ENCODE measurements around the gene KLHL29. TPM values are rescaled to one million over a fixed set of nuclear protein-coding genes. Genes with fewer than 3 reads are reported as not detected.

The KLHL29 gene
- total and polyA plus RNA-seq, 2 of the 13 experiments (the other 11 are each of a cell fraction or from before 2014, with no cell fraction given) = 0.01 TPM; not detected in 1

DNA sequence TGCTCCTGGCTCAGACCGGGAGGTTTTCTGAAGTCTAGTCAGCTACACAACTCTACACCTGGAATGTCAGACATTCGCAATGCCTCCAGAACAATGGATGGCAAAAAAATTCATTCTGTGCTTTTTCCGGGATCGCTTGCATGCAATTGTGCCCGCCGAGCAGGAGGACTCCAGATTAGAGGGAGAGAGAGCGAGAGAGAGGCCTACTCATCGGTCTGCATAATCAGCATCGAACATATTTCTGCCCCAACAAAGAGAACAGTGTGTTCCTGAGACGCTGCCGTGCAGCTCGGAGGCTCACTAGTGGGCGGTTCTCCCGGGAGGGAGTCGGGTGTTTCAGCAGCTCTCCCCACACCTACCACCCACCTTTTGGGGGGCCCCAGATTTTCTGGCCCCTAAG lies 117.1 kb downstream of the KLHL29 start (continued):
- TF ChIP-seq, protein P1, sequence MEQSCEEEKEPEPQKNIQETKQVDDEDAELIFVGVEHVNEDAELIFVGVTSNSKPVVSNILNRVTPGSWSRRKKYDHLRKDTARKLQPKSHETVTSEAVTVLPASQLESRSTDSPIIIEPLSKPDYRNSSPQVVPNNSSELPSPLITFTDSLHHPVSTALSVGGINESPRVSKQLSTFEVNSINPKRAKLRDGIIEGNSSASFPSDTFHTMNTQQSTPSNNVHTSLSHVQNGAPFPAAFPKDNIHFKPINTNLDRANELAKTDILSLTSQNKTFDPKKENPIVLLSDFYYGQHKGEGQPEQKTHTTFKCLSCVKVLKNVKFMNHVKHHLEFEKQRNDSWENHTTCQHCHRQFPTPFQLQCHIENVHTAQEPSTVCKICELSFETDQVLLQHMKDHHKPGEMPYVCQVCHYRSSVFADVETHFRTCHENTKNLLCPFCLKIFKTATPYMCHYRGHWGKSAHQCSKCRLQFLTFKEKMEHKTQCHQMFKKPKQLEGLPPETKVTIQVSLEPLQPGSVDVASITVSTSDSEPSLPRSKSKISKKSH (CRISPR knock-in tag; IDR thresholded peaks at IDR 0.05; ENCODE audit: borderline replicate concordance) = 0 out of 2 replicates have a peak, but pooled peaks have one; percentile 31
- TF ChIP-seq NR2F1 (CRISPR knock-in tag; IDR thresholded peaks at IDR 0.05) = no peak
- no peak for TF ChIP-seq MBNL3 (CRISPR knock-in tag; conservative IDR thresholded peaks at IDR 0.05)
- TF ChIP-seq, protein P2, sequence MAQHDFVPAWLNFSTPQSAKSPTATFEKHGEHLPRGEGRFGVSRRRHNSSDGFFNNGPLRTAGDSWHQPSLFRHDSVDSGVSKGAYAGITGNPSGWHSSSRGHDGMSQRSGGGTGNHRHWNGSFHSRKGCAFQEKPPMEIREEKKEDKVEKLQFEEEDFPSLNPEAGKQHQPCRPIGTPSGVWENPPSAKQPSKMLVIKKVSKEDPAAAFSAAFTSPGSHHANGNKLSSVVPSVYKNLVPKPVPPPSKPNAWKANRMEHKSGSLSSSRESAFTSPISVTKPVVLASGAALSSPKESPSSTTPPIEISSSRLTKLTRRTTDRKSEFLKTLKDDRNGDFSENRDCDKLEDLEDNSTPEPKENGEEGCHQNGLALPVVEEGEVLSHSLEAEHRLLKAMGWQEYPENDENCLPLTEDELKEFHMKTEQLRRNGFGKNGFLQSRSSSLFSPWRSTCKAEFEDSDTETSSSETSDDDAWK (CRISPR knock-in tag; IDR thresholded peaks at IDR 0.05) = no peak

DNA sequence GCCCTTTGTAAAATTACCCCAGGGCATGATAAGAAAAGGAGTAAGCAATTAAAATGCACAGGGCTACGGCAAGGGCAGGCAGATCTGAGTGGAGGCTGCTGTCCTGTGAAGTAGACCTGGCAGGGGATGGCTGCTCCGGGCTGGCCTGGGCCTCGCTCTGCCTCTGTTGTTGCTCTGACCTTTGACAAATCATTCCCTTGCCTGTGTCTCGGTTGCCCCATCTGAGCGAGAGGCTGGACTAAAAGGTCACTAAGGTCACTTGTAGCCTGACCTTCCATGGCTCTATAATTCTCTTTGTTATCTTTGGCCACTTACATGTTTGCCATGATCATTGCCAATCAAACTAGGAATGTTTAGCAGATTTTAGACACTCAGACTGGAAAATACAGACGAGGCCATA lies 118.1 kb downstream of the KLHL29 start:
- ATAC-seq = peak; percentile 50
- Histone ChIP-seq H3K4me2 (ENCODE audit: low read depth, low read length) (peak overlapping the region; percentile 45), H3K27me3 (ENCODE audit: control insufficient read depth in 1 of 2, insufficient read depth in 2 of 2, low read length in 2 of 2) (peaks cover 12 to 73% of the 10 kb centered on the region in 2 experiments; a peak in 4 of 5 replicates), H3K27ac (ENCODE audit: extremely low read length, insufficient read depth, low read length) (no peak overlapping the region), H4K20me1 (ENCODE audit: insufficient read depth, low read length) (no peaks in the 10 kb centered on the region; the same call in 1 of the 2 replicates), H3K79me2 (ENCODE audit: insufficient read depth, low read length) (no peaks in the 10 kb centered on the region), H3K9me3 (ENCODE audit: low read length) (no peaks in the 10 kb centered on the region), H3K4me3 (replicated peaks in 1 of 3; ENCODE audit: insufficient read depth in 1 of 3, low read depth in 2 of 3, low read length in 3 of 3) (no peak overlapping the region), H3K4me1 (ENCODE audit: insufficient read depth, low read length) (peaks cover 31% of the 10 kb centered on the region), H3K9ac (ENCODE audit: insufficient read depth, low read depth, low read length) (no peak overlapping the region), H2AFZ (ENCODE audit: low read length) (no peak overlapping the region), H3K36me3 (replicated peaks in 1 of 2; ENCODE audit: control insufficient read depth in 1 of 2, insufficient read depth in 2 of 2, low read length in 2 of 2) (no peaks in the 10 kb centered on the region)
- peak; percentile 65 for FAIRE-seq
- DNase-seq (ENCODE audit: low spot score) = peak; percentile 24
- POLR2A ChIA-PET = no interaction called here
- WGBS (ENCODE audit: low lambda C conversion rate) = 7% methylated on average over 6 of the region's 6 CpGs
- intact Hi-C loops (cut with micrococcal nuclease; ENCODE audit: unreplicated experiment) = no loop called here
- CTCF ChIA-PET (ENCODE audit: low intra/inter-chr PET ratio, low total read pairs) = no interaction called here
- in situ Hi-C loops (cut with HindIII; ENCODE audit: extremely low pct_ligation_motif_present, low pct_unique_long_range_greater_than_20kb) = no loop called here
- BruUV-seq (replicated peaks) = no TSS peak
- TF ChIP-seq, protein P3, sequence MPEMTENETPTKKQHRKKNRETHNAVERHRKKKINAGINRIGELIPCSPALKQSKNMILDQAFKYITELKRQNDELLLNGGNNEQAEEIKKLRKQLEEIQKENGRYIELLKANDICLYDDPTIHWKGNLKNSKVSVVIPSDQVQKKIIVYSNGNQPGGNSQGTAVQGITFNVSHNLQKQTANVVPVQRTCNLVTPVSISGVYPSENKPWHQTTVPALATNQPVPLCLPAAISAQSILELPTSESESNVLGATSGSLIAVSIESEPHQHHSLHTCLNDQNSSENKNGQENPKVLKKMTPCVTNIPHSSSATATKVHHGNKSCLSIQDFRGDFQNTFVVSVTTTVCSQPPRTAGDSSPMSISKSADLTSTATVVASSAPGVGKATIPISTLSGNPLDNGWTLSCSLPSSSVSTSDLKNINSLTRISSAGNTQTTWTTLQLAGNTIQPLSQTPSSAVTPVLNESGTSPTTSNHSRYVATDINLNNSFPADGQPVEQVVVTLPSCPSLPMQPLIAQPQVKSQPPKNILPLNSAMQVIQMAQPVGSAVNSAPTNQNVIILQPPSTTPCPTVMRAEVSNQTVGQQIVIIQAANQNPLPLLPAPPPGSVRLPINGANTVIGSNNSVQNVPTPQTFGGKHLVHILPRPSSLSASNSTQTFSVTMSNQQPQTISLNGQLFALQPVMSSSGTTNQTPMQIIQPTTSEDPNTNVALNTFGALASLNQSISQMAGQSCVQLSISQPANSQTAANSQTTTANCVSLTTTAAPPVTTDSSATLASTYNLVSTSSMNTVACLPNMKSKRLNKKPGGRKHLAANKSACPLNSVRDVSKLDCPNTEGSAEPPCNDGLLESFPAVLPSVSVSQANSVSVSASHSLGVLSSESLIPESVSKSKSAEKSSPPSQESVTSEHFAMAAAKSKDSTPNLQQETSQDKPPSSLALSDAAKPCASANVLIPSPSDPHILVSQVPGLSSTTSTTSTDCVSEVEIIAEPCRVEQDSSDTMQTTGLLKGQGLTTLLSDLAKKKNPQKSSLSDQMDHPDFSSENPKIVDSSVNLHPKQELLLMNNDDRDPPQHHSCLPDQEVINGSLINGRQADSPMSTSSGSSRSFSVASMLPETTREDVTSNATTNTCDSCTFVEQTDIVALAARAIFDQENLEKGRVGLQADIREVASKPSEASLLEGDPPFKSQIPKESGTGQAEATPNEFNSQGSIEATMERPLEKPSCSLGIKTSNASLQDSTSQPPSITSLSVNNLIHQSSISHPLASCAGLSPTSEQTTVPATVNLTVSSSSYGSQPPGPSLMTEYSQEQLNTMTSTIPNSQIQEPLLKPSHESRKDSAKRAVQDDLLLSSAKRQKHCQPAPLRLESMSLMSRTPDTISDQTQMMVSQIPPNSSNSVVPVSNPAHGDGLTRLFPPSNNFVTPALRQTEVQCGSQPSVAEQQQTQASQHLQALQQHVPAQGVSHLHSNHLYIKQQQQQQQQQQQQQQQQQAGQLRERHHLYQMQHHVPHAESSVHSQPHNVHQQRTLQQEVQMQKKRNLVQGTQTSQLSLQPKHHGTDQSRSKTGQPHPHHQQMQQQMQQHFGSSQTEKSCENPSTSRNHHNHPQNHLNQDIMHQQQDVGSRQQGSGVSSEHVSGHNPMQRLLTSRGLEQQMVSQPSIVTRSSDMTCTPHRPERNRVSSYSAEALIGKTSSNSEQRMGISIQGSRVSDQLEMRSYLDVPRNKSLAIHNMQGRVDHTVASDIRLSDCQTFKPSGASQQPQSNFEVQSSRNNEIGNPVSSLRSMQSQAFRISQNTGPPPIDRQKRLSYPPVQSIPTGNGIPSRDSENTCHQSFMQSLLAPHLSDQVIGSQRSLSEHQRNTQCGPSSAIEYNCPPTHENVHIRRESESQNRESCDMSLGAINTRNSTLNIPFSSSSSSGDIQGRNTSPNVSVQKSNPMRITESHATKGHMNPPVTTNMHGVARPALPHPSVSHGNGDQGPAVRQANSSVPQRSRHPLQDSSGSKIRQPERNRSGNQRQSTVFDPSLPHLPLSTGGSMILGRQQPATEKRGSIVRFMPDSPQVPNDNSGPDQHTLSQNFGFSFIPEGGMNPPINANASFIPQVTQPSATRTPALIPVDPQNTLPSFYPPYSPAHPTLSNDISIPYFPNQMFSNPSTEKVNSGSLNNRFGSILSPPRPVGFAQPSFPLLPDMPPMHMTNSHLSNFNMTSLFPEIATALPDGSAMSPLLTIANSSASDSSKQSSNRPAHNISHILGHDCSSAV (CRISPR knock-in tag; IDR thresholded peaks at IDR 0.05; ENCODE audit: borderline replicate concordance) = no peak
- TF ChIP-seq ZNF431 (CRISPR knock-in tag; IDR thresholded peaks at IDR 0.05; ENCODE audit: borderline replicate concordance, low read depth) (no peak), ZFP90 (CRISPR knock-in tag; IDR thresholded peaks at IDR 0.05; ENCODE audit: borderline replicate concordance) (no peak), NR2F1 (CRISPR knock-in tag; IDR thresholded peaks at IDR 0.05) (0 out of 4 replicates have a peak, but pooled peaks of 1 of the 2 experiments have one; percentile 33), TOE1 (CRISPR knock-in tag; IDR thresholded peaks at IDR 0.05) (no peak), ELF3 (CRISPR knock-in tag; IDR thresholded peaks at IDR 0.05) (no peak), HNF4G (IDR thresholded peaks at IDR 0.05; ENCODE audit: borderline replicate concordance, low read depth, low read length) (0 out of 2 replicates have a peak, but pooled peaks have one; percentile 9), HNF4G (CRISPR knock-in tag; IDR thresholded peaks at IDR 0.05; ENCODE audit: borderline replicate concordance, low read depth) (no peak), GATAD2A (CRISPR knock-in tag; IDR thresholded peaks at IDR 0.05) (no peak)

All from HepG2 (cell line).